H9 (cell line): ENCODE measurements around the gene MKX. TPM values are rescaled to one million over a fixed set of nuclear protein-coding genes. Genes with fewer than 3 reads are reported as not detected.

Experiments
- DNase-seq: peaks from one replicate; pipeline ENCODE4 v3.0.0-alpha.2; 2017
- H2AFZ ChIP-seq: one replicate; pipeline ENCODE4 v1.6.1; 2013; ENCODE audit warnings: mild to moderate bottlenecking, low read length, control low read depth, moderate library complexity
- H2AK5ac ChIP-seq: 2 replicates; pipeline ENCODE4 v1.6.1; 2013; ENCODE audit warnings: low read length, control low read depth, mixed read lengths; ENCODE audit not compliant: insufficient read length
- H2BK120ac ChIP-seq: one replicate; pipeline ENCODE4 v1.6.1; 2013; ENCODE audit warnings: low read depth, mild to moderate bottlenecking, low read length, control low read depth, inconsistent platforms; ENCODE audit not compliant: poor library complexity, severe bottlenecking
- H2BK12ac ChIP-seq: 2 replicates; pipeline ENCODE4 v1.6.1; 2013; ENCODE audit warnings: low read length, control low read depth, mixed read lengths, low read depth; ENCODE audit not compliant: insufficient read length
- H2BK15ac ChIP-seq: 2 replicates; pipeline ENCODE4 v1.6.1; 2013; ENCODE audit warnings: low read depth, low read length, control low read depth
- H2BK20ac ChIP-seq: one replicate; pipeline ENCODE4 v1.6.1; 2013; ENCODE audit warnings: low read depth, mild to moderate bottlenecking, low read length, control low read depth, inconsistent platforms; ENCODE audit not compliant: poor library complexity, severe bottlenecking
- H2BK5ac ChIP-seq: 2 replicates; pipeline ENCODE4 v1.6.1; 2013; ENCODE audit warnings: low read length, control low read depth, mixed read lengths; ENCODE audit not compliant: insufficient read length
- H3K14ac ChIP-seq: 2 replicates; pipeline ENCODE4 v1.6.1; 2013; ENCODE audit warnings: low read length, control low read depth; ENCODE audit not compliant: insufficient read depth
- H3K18ac ChIP-seq: 2 replicates; pipeline ENCODE4 v1.6.1; 2013; ENCODE audit warnings: low read depth, mild to moderate bottlenecking, mixed read lengths, low read length, control low read depth; ENCODE audit not compliant: insufficient read length
- H3K23ac ChIP-seq: 2 replicates; pipeline ENCODE4 v1.6.1; 2013; ENCODE audit warnings: low read length, control low read depth, mixed read lengths, low read depth; ENCODE audit not compliant: insufficient read length
- H3K23me2 ChIP-seq: 2 replicates; pipeline ENCODE4 v1.6.1; 2013; ENCODE audit warnings: low read depth, mild to moderate bottlenecking, mixed read lengths, low read length, control low read depth; ENCODE audit not compliant: insufficient read length, poor library complexity, severe bottlenecking
- H3K27ac ChIP-seq: 2 replicates; pipeline ENCODE4 v1.5.1; 2013; ENCODE audit warnings: low read length, control low read depth, mixed read lengths, low read depth; ENCODE audit not compliant: insufficient read length
- H3K27me3 ChIP-seq: 2 replicates; pipeline ENCODE4 v1.6.1; 2013; ENCODE audit warnings: low read length, control low read depth, inconsistent platforms; ENCODE audit not compliant: insufficient read depth
- H3K4ac ChIP-seq: 2 replicates; pipeline ENCODE4 v1.6.1; 2013; ENCODE audit warnings: low read depth, mild to moderate bottlenecking, control low read depth, inconsistent platforms, low read length, moderate library complexity
- H3K4me1 ChIP-seq: 2 replicates; pipeline ENCODE4 v1.6.1; 2013; ENCODE audit warnings: low read length, control low read depth, inconsistent platforms; ENCODE audit not compliant: insufficient read depth
- H3K4me2 ChIP-seq: 2 replicates; pipeline ENCODE4 v1.6.1; 2013; ENCODE audit warnings: low read length, control low read depth, mixed read lengths; ENCODE audit not compliant: insufficient read length, insufficient read depth
- H3K56ac ChIP-seq: 2 replicates; pipeline ENCODE4 v1.6.1; 2013; ENCODE audit warnings: low read depth, mild to moderate bottlenecking, mixed read lengths, low read length, control low read depth; ENCODE audit not compliant: insufficient read length
- H3K79me1 ChIP-seq: 2 replicates; pipeline ENCODE4 v1.6.1; 2013; ENCODE audit warnings: low read depth, mild to moderate bottlenecking, moderate library complexity, low read length, control low read depth, inconsistent platforms; ENCODE audit not compliant: insufficient read depth, poor library complexity, severe bottlenecking
- H3K79me2 ChIP-seq: 2 replicates; pipeline ENCODE4 v1.6.1; 2013; ENCODE audit warnings: low read length, control low read depth, inconsistent platforms; ENCODE audit not compliant: insufficient read depth
- H3K9ac ChIP-seq: 2 replicates; pipeline ENCODE4 v1.6.1; 2013; ENCODE audit warnings: low read length, control low read depth, mixed read lengths; ENCODE audit not compliant: insufficient read length; ENCODE audit errors: extremely low read depth
- H3K9me3 ChIP-seq: one replicate; pipeline ENCODE4 v1.6.1; 2013; ENCODE audit warnings: low read depth, low read length, inconsistent platforms; ENCODE audit not compliant: control insufficient read depth
- H3T11ph ChIP-seq: one replicate; pipeline ENCODE4 v1.6.1; 2013; ENCODE audit warnings: mild to moderate bottlenecking, low read length, control low read depth, inconsistent platforms
- H4K20me1 ChIP-seq: one replicate; pipeline ENCODE4 v1.6.1; 2013; ENCODE audit not compliant: control insufficient read depth, insufficient read length, insufficient read depth
- H4K5ac ChIP-seq: 2 replicates; pipeline ENCODE4 v1.6.1; 2013; ENCODE audit warnings: low read depth, mild to moderate bottlenecking, mixed read lengths, low read length, control low read depth; ENCODE audit not compliant: insufficient read length
- H4K8ac ChIP-seq: replicated peaks from 2 replicates; pipeline ENCODE4 v1.6.1; 2013; ENCODE audit warnings: low read length, control low read depth, mixed read lengths, low read depth; ENCODE audit not compliant: insufficient read length
- H4K91ac ChIP-seq: 2 replicates; pipeline ENCODE4 v1.6.1; 2013; ENCODE audit warnings: low read depth, mild to moderate bottlenecking, moderate library complexity, mixed read lengths, low read length, control low read depth; ENCODE audit not compliant: insufficient read length
- H3K27ac Mint-ChIP-seq, 3 experiments: 2 replicates in 2 of 3; 3 replicates in 1 of 3; pipeline ENCODE4 v1.8.0; 2020 to 2021; ENCODE audit warnings: mixed read lengths in 3 of 3, mild to moderate bottlenecking in 1 of 3, moderate library complexity in 1 of 3
- H3K27me3 Mint-ChIP-seq: 2 replicates; pipeline ENCODE4 v1.8.0; 2021; ENCODE audit warnings: low read depth, mild to moderate bottlenecking, moderate library complexity, mixed read lengths
- H3K36me3 Mint-ChIP-seq, 3 experiments: 2 replicates in 2 of 3; 3 replicates in 1 of 3; pipeline ENCODE4 v1.8.0; 2020 to 2021; ENCODE audit warnings: low read depth in 3 of 3, mixed read lengths in 3 of 3; ENCODE audit not compliant: insufficient read depth in 1 of 3
- H3K4me1 Mint-ChIP-seq, 2 experiments: 2 replicates each; pipeline ENCODE4 v1.8.0; 2020; ENCODE audit warnings: mixed read lengths in 2 of 2
- H3K4me3 Mint-ChIP-seq, 2 experiments: 2 replicates in 1 of 2; 3 replicates in 1 of 2; pipeline ENCODE4 v1.8.0; 2020 to 2021; ENCODE audit warnings: mild to moderate bottlenecking in 2 of 2, mixed read lengths in 2 of 2, moderate library complexity in 1 of 2
- H3K9me3 Mint-ChIP-seq, 2 experiments: 2 replicates in 1 of 2; 3 replicates in 1 of 2; pipeline ENCODE4 v1.8.0; 2020; ENCODE audit warnings: mild to moderate bottlenecking in 2 of 2, mixed read lengths in 2 of 2, moderate library complexity in 1 of 2
- CTCF ChIP-seq: fragments of 200-600 bp; sonication (generic); conservative IDR thresholded peaks from 3 replicates; pipeline ENCODE4 v1.8.0; 2021; ENCODE audit warnings: antibody characterized with exemption, mild to moderate bottlenecking
- WGBS: extraction: QIAGEN DNeasy Blood & Tissue Kit; methylation state at CpG from one replicate; pipeline ENCODE4 v1.1.7; 2013; ENCODE audit warnings: missing lambda C conversion rate, low lambda C conversion rate, mixed read lengths; ENCODE audit not compliant: insufficient read length; ENCODE audit errors: extremely low coverage; 5-methylcytosine and 5-hydroxymethylcytosine counted together
- total RNA-seq: library from RNA; stranded (reverse); gene quantifications from 2 replicates; pipeline ENCODE4 v1.2.1, GENCODE V29; 2021

The MKX gene
- total RNA-seq, 1 experiment from 2014 or later, result 0.46 TPM

DNA sequence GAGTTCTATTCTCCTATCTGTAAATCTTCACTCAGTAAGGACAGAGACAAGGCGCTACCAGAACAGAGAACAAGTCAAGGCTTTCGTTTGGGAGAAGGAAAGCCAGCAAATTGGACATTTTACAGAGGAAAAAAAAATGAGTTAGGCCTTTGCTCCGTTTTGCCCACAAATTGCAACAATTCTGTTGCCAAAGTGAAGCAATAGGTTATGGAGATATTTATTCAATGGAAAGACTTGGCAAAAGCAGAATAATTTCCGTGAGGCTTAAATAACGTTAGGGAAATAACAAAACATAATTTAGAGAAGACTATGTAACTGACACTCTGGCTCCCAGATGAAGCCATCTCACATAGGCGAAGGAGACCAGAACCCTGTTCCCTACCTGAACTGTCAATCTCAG, 67.5 kb downstream of the MKX start:
- Histone ChIP-seq H3K79me1 (no peaks in the 10 kb centered on the region), H3K4me2 (no peak overlapping the region), H3K4me1 (no peaks in the 10 kb centered on the region), H3K56ac (no peak overlapping the region), H4K8ac (no peak overlapping the region), H4K20me1 (no peaks in the 10 kb centered on the region), H4K5ac (no peak overlapping the region), H3K27me3 (no peaks in the 10 kb centered on the region), H3K23ac (no peak overlapping the region), H2BK15ac (no peak overlapping the region), H2AFZ (no peak overlapping the region), H3K27ac (no peak overlapping the region), H4K91ac (no peak overlapping the region), H3K23me2 (no peaks in the 10 kb centered on the region), H3K9ac (no peak overlapping the region), H3K18ac (no peak overlapping the region), H2BK20ac (no peak overlapping the region), H3K4ac (no peak overlapping the region), H3T11ph (no peak overlapping the region), H2AK5ac (no peak overlapping the region), H2BK5ac (no peak overlapping the region), H3K79me2 (no peaks in the 10 kb centered on the region), H2BK12ac (no peak overlapping the region), H2BK120ac (no peak overlapping the region), H3K14ac (no peak overlapping the region), H3K9me3 (no peaks in the 10 kb centered on the region)
- H3K9me3 Mint-ChIP-seq, result no peaks in the 10 kb centered on the region
- peaks cover 6 to 9% of the 10 kb centered on the region in 2 experiments for H3K4me1 Mint-ChIP-seq
- H3K36me3 Mint-ChIP-seq, result no peaks in the 10 kb centered on the region
- WGBS, result no CpG with 5 or more reads among the region's 6 CpGs
- no peaks in the 10 kb centered on the region for H3K27me3 Mint-ChIP-seq
- H3K4me3 Mint-ChIP-seq, result no peak overlapping the region
- H3K27ac Mint-ChIP-seq, result no peak overlapping the region
- no peak for DNase-seq
- no peak for TF ChIP-seq CTCF
